Measurements from ENCODE around the gene NOS2.

NOS2 gene

DNA sequence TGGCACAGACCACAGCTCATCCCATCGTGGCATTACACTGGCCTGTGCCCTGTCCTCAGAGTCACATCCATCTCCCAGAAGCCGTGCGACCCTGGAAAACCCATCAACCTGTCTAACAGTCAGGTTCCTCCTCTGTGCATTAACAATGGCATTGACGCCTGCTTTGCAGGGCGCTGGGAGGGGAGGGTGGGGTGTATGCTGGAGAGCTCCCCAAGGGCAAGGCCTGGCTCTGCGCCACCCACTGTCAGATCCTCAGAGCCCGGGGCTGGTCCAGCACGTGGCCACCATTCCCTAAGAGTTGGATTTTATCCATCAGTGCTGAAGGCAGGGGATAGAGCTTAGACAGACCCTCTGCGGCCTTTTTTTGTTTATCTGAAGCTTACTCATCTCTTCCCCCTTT is 28.7 kb downstream of the NOS2 start:
- H3K4me3 Mint-ChIP-seq, result no peak overlapping the region
- TF ChIP-seq, protein P1, sequence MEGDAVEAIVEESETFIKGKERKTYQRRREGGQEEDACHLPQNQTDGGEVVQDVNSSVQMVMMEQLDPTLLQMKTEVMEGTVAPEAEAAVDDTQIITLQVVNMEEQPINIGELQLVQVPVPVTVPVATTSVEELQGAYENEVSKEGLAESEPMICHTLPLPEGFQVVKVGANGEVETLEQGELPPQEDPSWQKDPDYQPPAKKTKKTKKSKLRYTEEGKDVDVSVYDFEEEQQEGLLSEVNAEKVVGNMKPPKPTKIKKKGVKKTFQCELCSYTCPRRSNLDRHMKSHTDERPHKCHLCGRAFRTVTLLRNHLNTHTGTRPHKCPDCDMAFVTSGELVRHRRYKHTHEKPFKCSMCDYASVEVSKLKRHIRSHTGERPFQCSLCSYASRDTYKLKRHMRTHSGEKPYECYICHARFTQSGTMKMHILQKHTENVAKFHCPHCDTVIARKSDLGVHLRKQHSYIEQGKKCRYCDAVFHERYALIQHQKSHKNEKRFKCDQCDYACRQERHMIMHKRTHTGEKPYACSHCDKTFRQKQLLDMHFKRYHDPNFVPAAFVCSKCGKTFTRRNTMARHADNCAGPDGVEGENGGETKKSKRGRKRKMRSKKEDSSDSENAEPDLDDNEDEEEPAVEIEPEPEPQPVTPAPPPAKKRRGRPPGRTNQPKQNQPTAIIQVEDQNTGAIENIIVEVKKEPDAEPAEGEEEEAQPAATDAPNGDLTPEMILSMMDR (IDR thresholded peaks at IDR 0.05; ENCODE audit: unreplicated experiment in 3 of 3), result no peak
- H3K4me1 Mint-ChIP-seq, result no peaks in the 10 kb centered on the region
- H3K36me3 Mint-ChIP-seq (ENCODE audit: low read depth), result no peaks in the 10 kb centered on the region
- H3K9me3 Mint-ChIP-seq, result no peaks in the 10 kb centered on the region
- H3K27ac Mint-ChIP-seq, result no peak overlapping the region
- peaks cover 4% of the 10 kb centered on the region for H3K27me3 Mint-ChIP-seq (ENCODE audit: low read depth)

DNA sequence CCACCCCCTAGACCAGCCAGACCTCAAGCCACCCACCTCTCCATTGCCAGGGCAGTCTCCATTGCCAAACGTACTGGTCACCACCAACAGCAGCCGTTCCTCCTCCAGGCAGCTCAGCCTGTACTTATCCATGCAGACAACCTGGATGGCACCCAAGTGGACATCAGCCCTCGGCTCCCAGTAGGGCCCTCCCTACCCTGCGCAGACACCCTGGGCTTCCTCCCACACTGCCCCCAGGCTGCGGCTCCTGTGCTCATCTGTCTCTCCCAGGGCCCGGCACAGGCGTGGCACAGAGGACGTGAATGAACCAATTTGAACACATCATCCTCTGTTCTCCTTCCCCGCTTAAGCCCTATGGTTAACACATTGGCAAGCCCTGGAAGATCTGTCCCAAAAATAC is 29.5 kb downstream of the NOS2 start:
- TF ChIP-seq, protein P1 (IDR thresholded peaks at IDR 0.05; ENCODE audit: unreplicated experiment in 3 of 3), result no peak
- no peak overlapping the region for H3K27ac Mint-ChIP-seq
- H3K27me3 Mint-ChIP-seq (ENCODE audit: low read depth), result peaks cover 4% of the 10 kb centered on the region
- H3K36me3 Mint-ChIP-seq (ENCODE audit: low read depth), result no peaks in the 10 kb centered on the region
- H3K4me1 Mint-ChIP-seq, result no peaks in the 10 kb centered on the region
- no peaks in the 10 kb centered on the region for H3K9me3 Mint-ChIP-seq
- no peak overlapping the region for H3K4me3 Mint-ChIP-seq

DNA sequence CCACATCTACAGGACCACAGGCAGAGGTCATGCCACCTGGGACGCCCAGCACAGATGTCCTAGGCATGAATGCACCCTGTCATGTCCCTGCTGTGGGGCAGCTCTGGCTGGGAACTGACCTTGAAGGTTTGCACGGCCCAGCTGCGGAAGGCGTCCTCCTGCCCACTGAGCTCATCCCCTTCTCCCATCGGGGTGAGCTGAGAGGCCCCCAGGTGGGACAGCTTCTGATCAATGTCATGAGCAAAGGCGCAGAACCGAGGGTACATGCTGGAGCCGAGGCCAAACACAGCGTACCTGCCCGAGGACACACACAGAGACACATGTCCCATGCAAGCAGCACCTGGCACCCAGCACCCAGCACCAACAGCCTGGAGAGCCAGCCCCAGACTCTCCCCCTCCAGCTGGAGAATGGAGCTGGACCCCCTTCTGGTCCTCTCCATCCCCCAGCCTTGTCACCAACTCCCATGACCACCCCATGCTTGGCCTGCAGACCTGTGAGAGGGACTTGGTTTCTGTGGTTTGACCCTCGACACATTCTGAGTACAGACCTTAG is 31.4 kb downstream of the NOS2 start:
- Mint-ChIP-seq H3K4me1 (no peaks in the 10 kb centered on the region), H3K36me3 (ENCODE audit: low read depth) (no peaks in the 10 kb centered on the region), H3K27me3 (ENCODE audit: low read depth) (peaks cover 4% of the 10 kb centered on the region), H3K4me3 (no peak overlapping the region), H3K9me3 (no peaks in the 10 kb centered on the region), H3K27ac (no peak overlapping the region)
- TF ChIP-seq, protein P1 (IDR thresholded peaks at IDR 0.05; ENCODE audit: unreplicated experiment in 3 of 3), result no peak

DNA sequence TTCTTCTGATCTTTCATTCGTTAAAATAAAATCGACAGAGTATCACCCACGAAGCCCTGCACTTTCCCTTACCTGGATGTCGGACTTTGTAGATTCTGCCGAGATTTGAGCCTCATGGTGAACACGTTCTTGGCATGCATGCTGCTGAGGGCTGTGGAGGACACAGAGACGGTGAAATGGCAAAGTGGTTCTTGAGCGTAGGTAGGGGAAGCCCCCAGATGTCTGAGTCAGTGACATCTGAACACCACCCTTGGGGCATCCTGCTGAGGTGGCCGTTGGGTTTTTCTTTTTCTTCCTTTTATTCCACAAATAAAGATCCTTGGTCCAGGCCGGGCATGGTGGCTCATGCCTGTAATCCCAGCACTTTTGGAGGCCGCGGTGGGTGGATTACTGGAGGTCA is 33.9 kb downstream of the NOS2 start:
- H3K36me3 Mint-ChIP-seq (ENCODE audit: low read depth), result no peaks in the 10 kb centered on the region
- TF ChIP-seq, protein P1 (IDR thresholded peaks at IDR 0.05; ENCODE audit: unreplicated experiment in 3 of 3), result no peak
- H3K4me3 Mint-ChIP-seq, result no peak overlapping the region
- H3K4me1 Mint-ChIP-seq, result no peaks in the 10 kb centered on the region
- H3K27ac Mint-ChIP-seq, result no peak overlapping the region
- H3K9me3 Mint-ChIP-seq, result no peaks in the 10 kb centered on the region
- peaks cover 14% of the 10 kb centered on the region for H3K27me3 Mint-ChIP-seq (ENCODE audit: low read depth)

DNA sequence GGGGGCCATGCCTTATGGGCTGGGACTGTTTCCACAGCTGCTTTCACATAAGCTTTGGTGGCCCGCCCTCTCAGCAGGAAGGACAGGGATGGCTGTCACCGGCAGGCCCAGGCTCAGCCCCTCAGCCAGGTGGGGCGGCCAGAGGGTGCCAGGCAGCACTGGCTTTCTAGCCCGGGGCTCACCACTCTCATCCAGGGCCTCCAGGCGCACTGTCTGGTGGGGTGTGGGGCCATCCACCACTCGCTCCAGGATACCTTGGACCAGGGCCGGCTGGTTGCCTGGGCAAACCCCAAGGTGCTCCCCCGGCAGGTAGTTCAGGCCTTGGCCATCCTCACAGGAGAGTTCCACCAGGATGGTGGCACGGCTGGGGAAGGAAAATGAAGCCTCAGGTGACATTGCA is 35.0 kb downstream of the NOS2 start:
- H3K36me3 Mint-ChIP-seq (ENCODE audit: low read depth), result no peaks in the 10 kb centered on the region
- H3K27me3 Mint-ChIP-seq (ENCODE audit: low read depth), result peaks cover 14% of the 10 kb centered on the region
- H3K4me1 Mint-ChIP-seq, result no peaks in the 10 kb centered on the region
- no peak overlapping the region for H3K27ac Mint-ChIP-seq
- TF ChIP-seq, protein P1 (IDR thresholded peaks at IDR 0.05; ENCODE audit: unreplicated experiment in 3 of 3), result no peak
- no peak overlapping the region for H3K4me3 Mint-ChIP-seq
- H3K9me3 Mint-ChIP-seq, result no peaks in the 10 kb centered on the region

DNA sequence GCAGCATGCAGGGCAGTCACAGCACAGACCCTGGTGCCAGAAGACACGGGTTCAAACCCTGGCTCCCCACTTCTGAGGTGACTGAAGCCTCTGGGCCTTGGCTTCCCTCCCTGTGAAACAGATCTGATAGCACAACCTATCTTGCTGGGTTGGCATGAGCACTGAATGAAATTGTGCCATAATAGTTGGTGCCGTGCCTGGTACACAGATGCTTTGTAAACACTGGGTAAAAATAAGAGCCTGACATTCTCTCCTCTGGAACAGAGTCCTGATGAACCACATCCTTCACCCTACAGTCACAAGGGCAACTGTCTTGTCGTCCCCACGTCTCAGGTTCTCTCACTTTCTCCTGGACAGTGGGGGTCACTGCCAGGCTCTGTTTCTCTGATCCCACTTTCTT is 35.7 kb downstream of the NOS2 start:
- Mint-ChIP-seq H3K4me1 (no peaks in the 10 kb centered on the region), H3K36me3 (ENCODE audit: low read depth) (no peaks in the 10 kb centered on the region), H3K4me3 (no peak overlapping the region), H3K27ac (no peak overlapping the region), H3K27me3 (ENCODE audit: low read depth) (peaks cover 17% of the 10 kb centered on the region), H3K9me3 (no peaks in the 10 kb centered on the region)
- TF ChIP-seq, protein P1 (IDR thresholded peaks at IDR 0.05; ENCODE audit: unreplicated experiment in 3 of 3), result no peak

Data from nephron (organoid).